HG03175 (cell line): ENCODE measurements around the gene PRKN.

Experiments used
- ATAC-seq: cut with Tn5 transposase; IDR thresholded peaks from one replicate; pipeline ENCODE4 v1.9.1; 2021; ENCODE audit warnings: mild to moderate bottlenecking, moderate library complexity; ENCODE audit not compliant: unreplicated experiment

Gene PRKN

GRCh38 chr6:161649068-161649467, 1078.5 kb downstream of the PRKN start:
- no peak for ATAC-seq

- no peak for ATAC-seq
These were observed 1080.3 kb downstream of the PRKN start for GRCh38 chr6:161647234-161647633.

GRCh38 chr6:161644521-161644920, 1083.0 kb downstream of the PRKN start:
- ATAC-seq, result no peak

GRCh38 chr6:161641175-161641574, 1086.4 kb downstream of the PRKN start:
- no peak for ATAC-seq

GRCh38 chr6:161639772-161640171, 1087.8 kb downstream of the PRKN start:
- no peak for ATAC-seq

GRCh38 chr6:161637658-161638057, 1089.9 kb downstream of the PRKN start:
- no peak for ATAC-seq

GRCh38 chr6:161636882-161637430, 1090.6 kb downstream of the PRKN start:
- no peak for ATAC-seq

- ATAC-seq, result no peak
These were observed 1091.6 kb downstream of the PRKN start for GRCh38 chr6:161635975-161636374.

GRCh38 chr6:161634916-161635315, 1092.7 kb downstream of the PRKN start:
- no peak for ATAC-seq

- no peak for ATAC-seq
These were observed 1095.8 kb downstream of the PRKN start for GRCh38 chr6:161631676-161632194.

- no peak for ATAC-seq
These were observed 1096.9 kb downstream of the PRKN start for GRCh38 chr6:161630674-161631073.

- no peak for ATAC-seq
These were observed 1101.4 kb downstream of the PRKN start for GRCh38 chr6:161626132-161626676.

GRCh38 chr6:161624111-161624510, 1103.5 kb downstream of the PRKN start:
- no peak for ATAC-seq

- no peak for ATAC-seq
These were observed 1104.8 kb downstream of the PRKN start for GRCh38 chr6:161622779-161623178.

GRCh38 chr6:161618831-161619454, 1108.6 kb downstream of the PRKN start:
- no peak for ATAC-seq

GRCh38 chr6:161613711-161614110, 1113.9 kb downstream of the PRKN start:
- no peak for ATAC-seq

GRCh38 chr6:161608771-161609170, 1118.8 kb downstream of the PRKN start:
- no peak for ATAC-seq

GRCh38 chr6:161607696-161608297, 1119.8 kb downstream of the PRKN start:
- ATAC-seq, result no peak

GRCh38 chr6:161602359-161602758, 1125.2 kb downstream of the PRKN start:
- no peak for ATAC-seq

GRCh38 chr6:161598896-161599295, 1128.7 kb downstream of the PRKN start:
- ATAC-seq, result no peak

- ATAC-seq, result no peak
These were observed 1130.6 kb downstream of the PRKN start for GRCh38 chr6:161596807-161597520.
